GM10266 (cell line): ENCODE measurements around the gene CD22.

Experiments
- DNase-seq: peaks from one replicate; pipeline ENCODE4 v3.0.0; 2012; ENCODE audit errors: extremely low spot score
- CTCF ChIP-seq: IDR thresholded peaks from 2 replicates; pipeline ENCODE4 v1.5.1; 2012; ENCODE audit warnings: mild to moderate bottlenecking, low read depth; ENCODE audit not compliant: control insufficient read depth, insufficient read depth; ENCODE audit errors: missing control alignments

The CD22 gene

GRCh38 chr19:35296644-35297514, 32.1 kb upstream of the CD22 start:
- no peak for TF ChIP-seq CTCF

DNA sequence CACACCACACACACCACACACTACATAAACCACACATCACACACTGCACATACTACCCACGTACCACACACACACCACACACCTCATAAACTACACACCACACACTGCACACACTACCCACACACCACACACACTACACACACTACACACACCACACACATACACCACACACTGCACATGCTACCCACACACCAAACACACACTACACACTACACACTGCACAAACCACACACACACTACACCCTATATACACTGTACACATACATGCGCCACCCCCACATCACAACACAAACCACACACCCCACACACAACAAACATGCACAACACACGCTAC, 31.5 kb upstream of the CD22 start:
- TF ChIP-seq CTCF = no peak

More at GRCh38 chr19:35296644-35297514, 32.1 kb upstream of the CD22 start:
- no peak for DNase-seq

GRCh38 chr19:35297922-35298321, 31.1 kb upstream of the CD22 start:
- DNase-seq = no peak
- no peak for TF ChIP-seq CTCF

More for the DNA sequence above, 31.5 kb upstream of the CD22 start:
- no peak for DNase-seq

DNA sequence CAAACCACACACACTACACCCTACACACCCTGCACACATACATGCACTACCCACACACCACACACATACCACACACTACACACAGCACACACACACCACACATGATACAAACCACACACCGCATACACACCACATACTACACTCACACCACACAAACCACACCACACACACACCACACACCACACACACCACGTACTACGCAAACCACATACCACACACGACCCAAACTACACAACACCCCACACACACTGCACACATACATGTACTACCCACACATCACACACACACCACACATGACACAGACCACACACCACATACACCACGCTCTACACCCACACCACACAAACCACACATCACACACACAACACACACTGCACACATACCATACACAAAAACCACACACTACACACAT, 30.4 kb upstream of the CD22 start:
- no peak for TF ChIP-seq CTCF
- no peak for DNase-seq

DNA sequence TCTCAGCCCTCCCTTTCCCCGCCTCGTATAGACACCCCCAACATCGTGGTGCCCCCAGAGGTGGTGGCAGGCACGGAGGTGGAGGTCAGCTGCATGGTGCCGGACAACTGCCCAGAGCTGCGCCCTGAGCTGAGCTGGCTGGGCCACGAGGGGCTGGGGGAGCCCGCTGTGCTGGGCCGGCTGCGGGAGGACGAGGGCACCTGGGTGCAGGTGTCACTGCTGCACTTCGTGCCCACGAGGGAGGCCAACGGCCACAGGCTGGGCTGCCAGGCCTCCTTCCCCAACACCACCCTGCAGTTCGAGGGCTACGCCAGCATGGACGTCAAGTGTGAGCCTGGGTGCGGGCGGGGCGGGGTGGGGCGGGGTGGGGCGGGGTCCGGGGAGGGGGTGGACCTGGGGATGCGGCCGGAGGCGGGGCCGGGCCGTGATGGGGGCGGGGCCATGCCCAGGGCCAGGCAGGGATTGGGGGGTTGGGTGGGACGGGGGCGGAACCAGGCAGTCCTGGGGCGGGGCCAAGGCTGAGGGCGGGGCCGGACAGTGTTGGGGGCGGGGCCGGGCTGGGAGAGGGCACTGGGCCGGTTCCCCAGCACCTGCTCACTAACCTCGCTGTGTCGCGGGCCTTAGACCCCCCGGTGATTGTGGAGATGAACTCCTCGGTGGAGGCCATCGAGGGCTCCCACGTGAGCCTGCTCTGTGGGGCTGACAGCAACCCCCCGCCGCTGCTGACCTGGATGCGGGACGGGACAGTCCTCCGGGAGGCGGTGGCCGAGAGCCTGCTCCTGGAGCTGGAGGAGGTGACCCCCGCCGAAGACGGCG, 29.3 kb upstream of the CD22 start:
- no peak for TF ChIP-seq CTCF

GRCh38 chr19:35300339-35300649, 28.7 kb upstream of the CD22 start:
- TF ChIP-seq CTCF = no peak
- no peak for DNase-seq

More for the DNA sequence above, 29.3 kb upstream of the CD22 start:
- no peak for DNase-seq

GRCh38 chr19:35301961-35302360, 27.0 kb upstream of the CD22 start:
- TF ChIP-seq CTCF = no peak
- no peak for DNase-seq
